ENCODE results near the gene CDC42BPG. TPM values are rescaled to one million over a fixed set of nuclear protein-coding genes. Genes with fewer than 3 reads are reported as not detected.

The CDC42BPG gene
- total and polyA plus RNA-seq, 9 of the 15 experiments (the other 6 are each of a cell fraction or from before 2014, with no cell fraction given) = 0.04 to 8.8 (median 2.1) TPM

- POLR2A ChIA-PET = interaction anchor here (1.2 to 1.4 kb wide), 2 partner anchors 9 to 24 kb away, joined by 3 to 4 read pairs; partner anchors contain the start of gene SF1
- Histone ChIP-seq H3K4me2 (ENCODE audit: insufficient read depth, low read length) (peak within 1 kb of the TSS; percentile 91), H3K27ac (ENCODE audit: extremely low read depth, low read depth, low read length) (peak within 1 kb of the TSS; percentile 39), H3K9ac (ENCODE audit: insufficient read depth in 1 of 2, low read depth in 2 of 2, low read length in 2 of 2) (peak within 1 kb of the TSS; percentile 62 to 87), H3K27me3 (ENCODE audit: control insufficient read depth in 2 of 2, insufficient read depth in 2 of 2, low read length in 2 of 2) (no peaks in the 10 kb centered on the region), H3K4me3 (peak within 1 kb of the TSS; percentile 55), H3K9me3 (replicated peaks; ENCODE audit: control insufficient read depth, insufficient read depth, low read depth, low read length) (no peaks in the 10 kb centered on the region), H4K20me1 (replicated peaks; ENCODE audit: control insufficient read depth, insufficient read depth, low read length) (no peaks in the 10 kb centered on the region), H3K9me1 (ENCODE audit: control insufficient read depth, insufficient read depth, low read length) (no peaks in the 10 kb centered on the region), H3K79me2 (ENCODE audit: control insufficient read depth, insufficient read depth, low read length) (no peaks in the 10 kb centered on the region), H2AFZ (ENCODE audit: low read depth, low read length) (peak within 1 kb of the TSS; percentile 77), H3K4me1 (replicated peaks in 1 of 2; ENCODE audit: control insufficient read depth in 2 of 2, insufficient read depth in 2 of 2, low read length in 2 of 2) (peaks cover 30 to 62% of the 10 kb centered on the region in 2 experiments), H3K36me3 (ENCODE audit: control insufficient read depth, insufficient read depth, low read length) (peaks cover 45% of the 10 kb centered on the region; the same call in 2 of the 3 replicates)
- CTCF ChIA-PET (ENCODE audit: low intra/inter-chr PET ratio) = interaction anchor here (0.6 to 1.1 kb wide), 2 partner anchors 16 to 165 kb away, joined by 3 to 4 read pairs; no protein-coding TSS in a partner anchor
- peak; percentile 94 for ATAC-seq
- intact Hi-C loops (cut with micrococcal nuclease) (loop anchor here (2.0 to 5.0 kb wide), 2 partner anchors 25 to 39 kb away; partner anchors contain the start of genes CDC42BPG and SF1), in situ Hi-C loops (cut with MboI) (no loop called here)
- peak; percentile 79 for FAIRE-seq
- BruUV-seq (replicated peaks) = TSS peak; percentile 47
- peak; percentile 88 to 98 (median 98) for DNase-seq (ENCODE audit: extremely low read depth in 1 of 4, low spot score in 3 of 4)
- 3% methylated on average over 12 of the region's 58 CpGs for WGBS (ENCODE audit: insufficient coverage, low coverage, missing lambda C conversion rate)
- peak; percentile 63; the same call in 1 of the 2 replicates for TF ChIP-seq ATF7 (IDR thresholded peaks at IDR 0.05)
- TF ChIP-seq CCNT2 (IDR thresholded peaks at IDR 0.05; ENCODE audit: borderline replicate concordance, extremely low read depth, insufficient read length, low read depth, low read length) = peak; percentile 66
- 0 out of 2 replicates have a peak, but pooled peaks have one; percentile 21 for TF ChIP-seq ETV5 (CRISPR knock-in tag; IDR thresholded peaks at IDR 0.05; ENCODE audit: low read depth)
- TF ChIP-seq RAD21 (CRISPR knock-in tag; conservative IDR thresholded peaks at IDR 0.05 in 1 of 2, IDR thresholded peaks at IDR 0.05 in 1 of 2) = peak in 1 of 2 experiments; percentile 26; a peak in 2 of 4 replicates
- peak; percentile 28; the same call in 1 of the 2 replicates for TF ChIP-seq RB1 (IDR thresholded peaks at IDR 0.05; ENCODE audit: low read depth)
- TF ChIP-seq, protein P1, sequence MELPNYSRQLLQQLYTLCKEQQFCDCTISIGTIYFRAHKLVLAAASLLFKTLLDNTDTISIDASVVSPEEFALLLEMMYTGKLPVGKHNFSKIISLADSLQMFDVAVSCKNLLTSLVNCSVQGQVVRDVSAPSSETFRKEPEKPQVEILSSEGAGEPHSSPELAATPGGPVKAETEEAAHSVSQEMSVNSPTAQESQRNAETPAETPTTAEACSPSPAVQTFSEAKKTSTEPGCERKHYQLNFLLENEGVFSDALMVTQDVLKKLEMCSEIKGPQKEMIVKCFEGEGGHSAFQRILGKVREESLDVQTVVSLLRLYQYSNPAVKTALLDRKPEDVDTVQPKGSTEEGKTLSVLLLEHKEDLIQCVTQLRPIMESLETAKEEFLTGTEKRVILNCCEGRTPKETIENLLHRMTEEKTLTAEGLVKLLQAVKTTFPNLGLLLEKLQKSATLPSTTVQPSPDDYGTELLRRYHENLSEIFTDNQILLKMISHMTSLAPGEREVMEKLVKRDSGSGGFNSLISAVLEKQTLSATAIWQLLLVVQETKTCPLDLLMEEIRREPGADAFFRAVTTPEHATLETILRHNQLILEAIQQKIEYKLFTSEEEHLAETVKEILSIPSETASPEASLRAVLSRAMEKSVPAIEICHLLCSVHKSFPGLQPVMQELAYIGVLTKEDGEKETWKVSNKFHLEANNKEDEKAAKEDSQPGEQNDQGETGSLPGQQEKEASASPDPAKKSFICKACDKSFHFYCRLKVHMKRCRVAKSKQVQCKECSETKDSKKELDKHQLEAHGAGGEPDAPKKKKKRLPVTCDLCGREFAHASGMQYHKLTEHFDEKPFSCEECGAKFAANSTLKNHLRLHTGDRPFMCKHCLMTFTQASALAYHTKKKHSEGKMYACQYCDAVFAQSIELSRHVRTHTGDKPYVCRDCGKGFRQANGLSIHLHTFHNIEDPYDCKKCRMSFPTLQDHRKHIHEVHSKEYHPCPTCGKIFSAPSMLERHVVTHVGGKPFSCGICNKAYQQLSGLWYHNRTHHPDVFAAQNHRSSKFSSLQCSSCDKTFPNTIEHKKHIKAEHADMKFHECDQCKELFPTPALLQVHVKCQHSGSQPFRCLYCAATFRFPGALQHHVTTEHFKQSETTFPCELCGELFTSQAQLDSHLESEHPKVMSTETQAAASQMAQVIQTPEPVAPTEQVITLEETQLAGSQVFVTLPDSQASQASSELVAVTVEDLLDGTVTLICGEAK (IDR thresholded peaks at IDR 0.05) = peak; percentile 54; the same call in 1 of the 2 replicates
- TF ChIP-seq, protein P1 (CRISPR knock-in tag; IDR thresholded peaks at IDR 0.05) = no peak
- no peak for TF ChIP-seq NCOA4 (IDR thresholded peaks at IDR 0.05; ENCODE audit: partially characterized antibody)
- TF ChIP-seq, protein P2, sequence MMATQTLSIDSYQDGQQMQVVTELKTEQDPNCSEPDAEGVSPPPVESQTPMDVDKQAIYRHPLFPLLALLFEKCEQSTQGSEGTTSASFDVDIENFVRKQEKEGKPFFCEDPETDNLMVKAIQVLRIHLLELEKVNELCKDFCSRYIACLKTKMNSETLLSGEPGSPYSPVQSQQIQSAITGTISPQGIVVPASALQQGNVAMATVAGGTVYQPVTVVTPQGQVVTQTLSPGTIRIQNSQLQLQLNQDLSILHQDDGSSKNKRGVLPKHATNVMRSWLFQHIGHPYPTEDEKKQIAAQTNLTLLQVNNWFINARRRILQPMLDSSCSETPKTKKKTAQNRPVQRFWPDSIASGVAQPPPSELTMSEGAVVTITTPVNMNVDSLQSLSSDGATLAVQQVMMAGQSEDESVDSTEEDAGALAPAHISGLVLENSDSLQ (IDR thresholded peaks at IDR 0.05) = peak; percentile 42
These were observed 41.2 kb downstream of the CDC42BPG start, which contains the start of gene MAP4K2 for GRCh38 chr11:64803158-64803845. Gene MAP4K2 (minus strand): TSS chr11:64803214. CDS start chr11:64803149, 65 bp downstream.

Measured in K562 (cell line).